ENCODE data around the gene SSH2.

Gene SSH2

GRCh38 chr17:29828676-29829284 lies 101.2 kb downstream of the SSH2 start:
- Histone ChIP-seq H3K36me3 (no peaks in the 10 kb centered on the region), H3K27me3 (no peaks in the 10 kb centered on the region), H3K4me3 (ENCODE audit: low read depth, low read length) (no peak overlapping the region), H3K4me1 (no peaks in the 10 kb centered on the region), H3K9me3 (no peaks in the 10 kb centered on the region)
- TF ChIP-seq CTCF (IDR thresholded peaks at IDR 0.05; ENCODE audit: low read depth, low read length), result no peak
- no peak for DNase-seq

DNA sequence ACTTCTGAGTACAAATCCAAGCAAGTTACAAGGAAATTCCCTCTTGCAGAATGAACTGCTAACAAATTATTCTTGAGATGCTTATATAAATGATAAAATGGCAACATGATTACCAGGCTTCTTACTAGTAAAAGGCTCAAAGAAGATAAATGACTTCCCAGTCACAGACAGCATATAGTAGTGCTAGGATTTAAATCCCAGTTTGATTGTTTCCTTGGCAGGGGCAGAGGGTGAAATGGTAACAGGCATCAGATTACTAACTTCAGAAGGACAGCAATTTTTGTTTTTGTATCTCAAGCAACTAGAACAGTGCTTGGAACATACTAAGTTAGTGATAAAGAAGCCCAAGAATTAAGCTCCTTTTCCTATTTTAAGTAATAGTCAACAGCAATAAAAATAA lies 102.8 kb downstream of the SSH2 start:
- no peak for DNase-seq
- no peaks in the 10 kb centered on the region for H3K4me1 ChIP-seq
- no peaks in the 10 kb centered on the region for H3K36me3 ChIP-seq
- no peaks in the 10 kb centered on the region for H3K9me3 ChIP-seq
- H3K27me3 ChIP-seq, result no peaks in the 10 kb centered on the region
- no peak for TF ChIP-seq CTCF (IDR thresholded peaks at IDR 0.05; ENCODE audit: low read depth, low read length)
- H3K4me3 ChIP-seq (ENCODE audit: low read depth, low read length), result no peak overlapping the region

- Histone ChIP-seq H3K9me3 (no peaks in the 10 kb centered on the region), H3K4me3 (ENCODE audit: low read depth, low read length) (no peak overlapping the region), H3K4me1 (no peaks in the 10 kb centered on the region), H3K27me3 (no peaks in the 10 kb centered on the region), H3K36me3 (no peaks in the 10 kb centered on the region)
- DNase-seq, result no peak
- no peak for TF ChIP-seq CTCF (IDR thresholded peaks at IDR 0.05; ENCODE audit: low read depth, low read length)
Measured at GRCh38 chr17:29826114-29826692, 103.8 kb downstream of the SSH2 start.

GRCh38 chr17:29825604-29826003 lies 104.4 kb downstream of the SSH2 start:
- Histone ChIP-seq H3K4me1 (no peaks in the 10 kb centered on the region), H3K9me3 (no peaks in the 10 kb centered on the region), H3K36me3 (no peaks in the 10 kb centered on the region), H3K27me3 (no peaks in the 10 kb centered on the region), H3K4me3 (ENCODE audit: low read depth, low read length) (no peak overlapping the region)
- TF ChIP-seq CTCF (IDR thresholded peaks at IDR 0.05; ENCODE audit: low read depth, low read length), result no peak
- no peak for DNase-seq

GRCh38 chr17:29821897-29822296 lies 108.1 kb downstream of the SSH2 start:
- Histone ChIP-seq H3K4me3 (ENCODE audit: low read depth, low read length) (no peak overlapping the region), H3K36me3 (no peaks in the 10 kb centered on the region), H3K4me1 (no peaks in the 10 kb centered on the region), H3K9me3 (no peaks in the 10 kb centered on the region), H3K27me3 (no peaks in the 10 kb centered on the region)
- DNase-seq, result no peak
- TF ChIP-seq CTCF (IDR thresholded peaks at IDR 0.05; ENCODE audit: low read depth, low read length), result no peak

GRCh38 chr17:29820425-29820824 lies 109.6 kb downstream of the SSH2 start:
- no peaks in the 10 kb centered on the region for H3K36me3 ChIP-seq
- no peaks in the 10 kb centered on the region for H3K4me1 ChIP-seq
- no peak for TF ChIP-seq CTCF (IDR thresholded peaks at IDR 0.05; ENCODE audit: low read depth, low read length)
- DNase-seq, result no peak
- no peaks in the 10 kb centered on the region for H3K9me3 ChIP-seq
- H3K27me3 ChIP-seq, result no peaks in the 10 kb centered on the region
- no peak overlapping the region for H3K4me3 ChIP-seq (ENCODE audit: low read depth, low read length)

All from BE2C (cell line).